Thyroid gland (tissue), 4 donors: ENCODE measurements around the gene STAC3. TPM values are rescaled to one million over a fixed set of nuclear protein-coding genes. Genes with fewer than 3 reads are reported as not detected.
"Not testable (repeated sequence)": the region's sequence is repeated elsewhere in the genome, so short reads cannot be mapped to it uniquely, and the experiment has no call there.

Experiments used
- DNase-seq, 2 donors: peaks; one replicate each; pipeline ENCODE4 v3.0.0-alpha.2; 2019
- H3K27ac ChIP-seq, 3 donors: fragments of 200-600 bp; sonication (generic); 1 replicate in 2 of 3; 2 replicates in 1 of 3; pipeline ENCODE4 v1.5.1; 2016 to 2019; ENCODE audit warnings: mild to moderate bottlenecking in 1 of 3, moderate library complexity in 1 of 3
- H3K27me3 ChIP-seq: fragments of 200-600 bp; sonication (generic); one replicate; pipeline ENCODE4 v1.5.1; 2019
- H3K36me3 ChIP-seq, 2 donors: fragments of 200-600 bp; sonication (generic); one replicate each; pipeline ENCODE4 v1.5.1; 2016 to 2019
- H3K4me1 ChIP-seq, 2 donors: fragments of 200-600 bp; sonication (generic); one replicate each; pipeline ENCODE4 v1.5.1; 2017 to 2019
- H3K4me3 ChIP-seq, 3 donors: fragments of 200-600 bp; sonication (generic); replicated peaks in 1 of 3; 1 replicate in 2 of 3; 2 replicates in 1 of 3; pipeline ENCODE4 v1.5.1; 2016; ENCODE audit warnings: mild to moderate bottlenecking in 1 of 3
- H3K9me3 ChIP-seq: fragments of 200-600 bp; sonication (generic); one replicate; pipeline ENCODE4 v1.5.1; 2017
- CTCF ChIP-seq, 6 experiments: fragments of 200-600 bp in 3 of 6; fragments of 450-650 bp in 3 of 6; sonication (generic) in 3 of 6; IDR thresholded peaks; one replicate each; pipeline ENCODE4 v1.5.1; 2016 to 2019; ENCODE audit warnings: antibody characterized with exemption in 6 of 6, mild to moderate bottlenecking in 2 of 6, inconsistent platforms in 1 of 6, moderate library complexity in 1 of 6
- POLR2A ChIP-seq, 2 donors: fragments of 450-650 bp; IDR thresholded peaks; one replicate each; pipeline ENCODE4 v1.6.1; 2017; ENCODE audit warnings: antibody characterized with exemption in 2 of 2, mild to moderate bottlenecking in 2 of 2, moderate library complexity in 1 of 2
- WGBS, 2 donors: methylation state at CpG; one replicate each; pipeline ENCODE4 v1.1.5; 2017; 5-methylcytosine and 5-hydroxymethylcytosine counted together
- intact Hi-C: fragments of 100-400 bp; cut with DNase I; formaldehyde crosslinking; loops from one replicate; pipeline ENCODE4 v1.15.1; 2023
- total RNA-seq, 4 donors: library from RNA; depleted of rRNA; stranded (reverse); fragments of >200 nt; gene quantifications; one replicate each; pipeline ENCODE4 v1.2.3, GENCODE V29; 2016

The STAC3 gene
- 1 to 10 TPM in 2 of 4 donors, under 1 TPM in 1, not detected in 1; 0.88 to 7.3 (median 3.0) TPM for total RNA-seq

- H3K9me3 ChIP-seq = no peaks in the 10 kb centered on the region
- no peaks in the 10 kb centered on the region for H3K4me1 ChIP-seq
- H3K27me3 ChIP-seq = no peaks in the 10 kb centered on the region
- TF ChIP-seq POLR2A (IDR thresholded peaks at IDR 0.05) (no peak), CTCF (IDR thresholded peaks at IDR 0.05) (no peak)
- intact Hi-C loops = no loop called here
- DNase-seq = no peak
- H3K27ac ChIP-seq = no peak within 1 kb of the TSS
- WGBS, 2 donors = 52 to 70% methylated on average over 7 of the region's 7 CpGs
- H3K36me3 ChIP-seq = peaks cover 6 to 8% of the 10 kb centered on the region in 2 donors
- H3K4me3 ChIP-seq = no peak within 1 kb of the TSS
These were observed at the start of gene STAC3 for GRCh38 chr12:57250956-57251355. Gene STAC3 (minus strand): TSS chr12:57251187. CDS start chr12:57249636, 1,551 bp downstream.

- TF ChIP-seq POLR2A (IDR thresholded peaks at IDR 0.05) (no peak), CTCF (IDR thresholded peaks at IDR 0.05) (peak in 1 of 6 experiments; percentile 14)
- H3K27me3 ChIP-seq = no peaks in the 10 kb centered on the region
- H3K4me1 ChIP-seq = peaks cover 11 to 12% of the 10 kb centered on the region in 2 donors
- no peak overlapping the region for H3K4me3 ChIP-seq
- no peak overlapping the region for H3K27ac ChIP-seq
- peaks cover 6 to 20% of the 10 kb centered on the region in 2 donors for H3K36me3 ChIP-seq
- H3K9me3 ChIP-seq = no peaks in the 10 kb centered on the region
- intact Hi-C loops = no loop called here
- peak; percentile 29 to 43 for DNase-seq
- 14 to 33% methylated on average over 1 of the region's 1 CpG for WGBS, 2 donors
These were observed 48.6 kb upstream of the STAC3 start for GRCh38 chr12:57299514-57300016.

GRCh38 chr12:57296291-57296690 is 45.3 kb upstream of the STAC3 start:
- intact Hi-C loops = no loop called here
- H3K36me3 ChIP-seq = peaks cover 10 to 28% of the 10 kb centered on the region in 2 donors
- peaks cover 11 to 12% of the 10 kb centered on the region in 2 donors for H3K4me1 ChIP-seq
- H3K27ac ChIP-seq = no peak overlapping the region
- DNase-seq = no peak
- H3K9me3 ChIP-seq = no peaks in the 10 kb centered on the region
- TF ChIP-seq CTCF (IDR thresholded peaks at IDR 0.05) = no peak
- no peak for TF ChIP-seq POLR2A (IDR thresholded peaks at IDR 0.05)
- H3K4me3 ChIP-seq = no peak overlapping the region
- H3K27me3 ChIP-seq = no peaks in the 10 kb centered on the region
- 93 to 95% methylated on average over 4 of the region's 4 CpGs for WGBS, 2 donors

- intact Hi-C loops, H3K9me3 ChIP-seq, H3K27ac ChIP-seq, H3K27me3 ChIP-seq, DNase-seq, H3K4me3 ChIP-seq, H3K4me1 ChIP-seq: not testable (repeated sequence)
- peaks cover 10 to 15% of the 10 kb centered on the region in 2 donors for H3K36me3 ChIP-seq
- 91 to 94% methylated on average over 12 of the region's 12 CpGs for WGBS, 2 donors
These were observed 31.1 kb upstream of the STAC3 start for GRCh38 chr12:57282073-57282472.

GRCh38 chr12:57280211-57281062 is 29.4 kb upstream of the STAC3 start:
- intact Hi-C loops = no loop called here

More at GRCh38 chr12:57280211-57281062, 29.4 kb upstream of the STAC3 start:
- Histone ChIP-seq H3K4me3 (no peak overlapping the region), H3K27ac (peak overlapping the region; percentile 25 to 63 (median 56)), H3K36me3 (peaks cover 10 to 20% of the 10 kb centered on the region in 2 donors), H3K4me1 (peaks cover 0 to 9% of the 10 kb centered on the region in 2 donors), H3K27me3 (no peaks in the 10 kb centered on the region), H3K9me3 (no peaks in the 10 kb centered on the region)
- 74 to 75% methylated on average over 9 of the region's 9 CpGs for WGBS, 2 donors
- TF ChIP-seq CTCF (IDR thresholded peaks at IDR 0.05) = no peak
- TF ChIP-seq POLR2A (IDR thresholded peaks at IDR 0.05) = no peak
- peak; percentile 61 to 73 for DNase-seq
